BJ (cell line): ENCODE data around the gene RTEL1. TPM values are rescaled to one million over a fixed set of nuclear protein-coding genes. Genes with fewer than 3 reads are reported as not detected.

Experiments used
- CTCF ChIA-PET: fragments of 350-600 bp; formaldehyde crosslinking; extraction: SDS; loops from one replicate; lab custom pipeline; 2021; ENCODE audit warnings: antibody characterized with exemption, inconsistent platforms; lab: Yijun Ruan, JAX
- POLR2A ChIA-PET: fragments of 300-600 bp; sonication (Branson Sonifier 250); formaldehyde crosslinking; extraction: SDS; loops from one replicate; lab custom pipeline; 2021; ENCODE audit warnings: antibody characterized with exemption; lab: Charles Lee
- DNase-seq: peaks from one replicate; pipeline ENCODE4 v3.0.0-alpha.2; 2011; ENCODE audit warnings: low read depth
- H3K27me3 ChIP-seq: 2 replicates; pipeline ENCODE4 v1.6.0; 2011; ENCODE audit warnings: low read length; ENCODE audit not compliant: control insufficient read depth, insufficient read depth
- H3K36me3 ChIP-seq: 2 replicates; pipeline ENCODE4 v1.5.1; 2011; ENCODE audit warnings: low read length; ENCODE audit not compliant: control insufficient read depth, insufficient read depth
- H3K4me3 ChIP-seq: 2 replicates; pipeline ENCODE4 v1.5.1; 2011; ENCODE audit warnings: low read depth, mild to moderate bottlenecking, control low read depth, low read length
- polyA plus RNA-seq: library from polyadenylated mRNA; depleted of rRNA; stranded (reverse); fragments of >200 nt; gene quantifications from 2 replicates; pipeline ENCODE4 v1.2.3, GENCODE V29; 2011
- TF ChIP-seq, protein P1 (sequence below): IDR thresholded peaks from 2 replicates; pipeline ENCODE4 v1.5.1; 2011; ENCODE audit warnings: low read depth, mild to moderate bottlenecking, control low read depth, inconsistent platforms, low read length, moderate library complexity; ENCODE audit not compliant: insufficient read depth

Gene RTEL1
- polyA plus RNA-seq, 1 experiment: 18.3 TPM

DNA sequence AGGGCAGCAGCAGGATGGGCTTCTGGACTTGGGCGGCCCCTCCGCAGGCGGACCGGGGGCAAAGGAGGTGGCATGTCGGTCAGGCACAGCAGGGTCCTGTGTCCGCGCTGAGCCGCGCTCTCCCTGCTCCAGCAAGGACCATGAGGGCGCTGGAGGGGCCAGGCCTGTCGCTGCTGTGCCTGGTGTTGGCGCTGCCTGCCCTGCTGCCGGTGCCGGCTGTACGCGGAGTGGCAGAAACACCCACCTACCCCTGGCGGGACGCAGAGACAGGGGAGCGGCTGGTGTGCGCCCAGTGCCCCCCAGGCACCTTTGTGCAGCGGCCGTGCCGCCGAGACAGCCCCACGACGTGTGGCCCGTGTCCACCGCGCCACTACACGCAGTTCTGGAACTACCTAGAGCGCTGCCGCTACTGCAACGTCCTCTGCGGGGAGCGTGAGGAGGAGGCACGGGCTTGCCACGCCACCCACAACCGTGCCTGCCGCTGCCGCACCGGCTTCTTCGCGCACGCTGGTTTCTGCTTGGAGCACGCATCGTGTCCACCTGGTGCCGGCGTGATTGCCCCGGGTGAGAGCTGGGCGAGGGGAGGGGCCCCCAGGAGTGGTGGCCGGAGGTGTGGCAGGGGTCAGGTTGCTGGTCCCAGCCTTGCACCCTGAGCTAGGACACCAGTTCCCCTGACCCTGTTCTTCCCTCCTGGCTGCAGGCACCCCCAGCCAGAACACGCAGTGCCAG is 38.7 kb downstream of the RTEL1 start, which contains the start of gene TNFRSF6B:
TNFRSF6B (plus strand) TSS at position 25 of the 729 bp plus-strand sequence; CDS start at position 141, 116 bp downstream.
- POLR2A ChIA-PET: no interaction called here
- DNase-seq: no peak
- Histone ChIP-seq H3K36me3 (peaks cover 19% of the 10 kb centered on the region), H3K4me3 (peak within 1 kb of the TSS; percentile 31), H3K27me3 (no peaks in the 10 kb centered on the region)
- CTCF ChIA-PET: interaction anchor here (1.0 to 1.2 kb wide), 2 partner anchors 14 to 277 kb away, joined by 4 to 5 read pairs; no protein-coding TSS in a partner anchor
- TF ChIP-seq, protein P1, sequence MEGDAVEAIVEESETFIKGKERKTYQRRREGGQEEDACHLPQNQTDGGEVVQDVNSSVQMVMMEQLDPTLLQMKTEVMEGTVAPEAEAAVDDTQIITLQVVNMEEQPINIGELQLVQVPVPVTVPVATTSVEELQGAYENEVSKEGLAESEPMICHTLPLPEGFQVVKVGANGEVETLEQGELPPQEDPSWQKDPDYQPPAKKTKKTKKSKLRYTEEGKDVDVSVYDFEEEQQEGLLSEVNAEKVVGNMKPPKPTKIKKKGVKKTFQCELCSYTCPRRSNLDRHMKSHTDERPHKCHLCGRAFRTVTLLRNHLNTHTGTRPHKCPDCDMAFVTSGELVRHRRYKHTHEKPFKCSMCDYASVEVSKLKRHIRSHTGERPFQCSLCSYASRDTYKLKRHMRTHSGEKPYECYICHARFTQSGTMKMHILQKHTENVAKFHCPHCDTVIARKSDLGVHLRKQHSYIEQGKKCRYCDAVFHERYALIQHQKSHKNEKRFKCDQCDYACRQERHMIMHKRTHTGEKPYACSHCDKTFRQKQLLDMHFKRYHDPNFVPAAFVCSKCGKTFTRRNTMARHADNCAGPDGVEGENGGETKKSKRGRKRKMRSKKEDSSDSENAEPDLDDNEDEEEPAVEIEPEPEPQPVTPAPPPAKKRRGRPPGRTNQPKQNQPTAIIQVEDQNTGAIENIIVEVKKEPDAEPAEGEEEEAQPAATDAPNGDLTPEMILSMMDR: no peak

DNA sequence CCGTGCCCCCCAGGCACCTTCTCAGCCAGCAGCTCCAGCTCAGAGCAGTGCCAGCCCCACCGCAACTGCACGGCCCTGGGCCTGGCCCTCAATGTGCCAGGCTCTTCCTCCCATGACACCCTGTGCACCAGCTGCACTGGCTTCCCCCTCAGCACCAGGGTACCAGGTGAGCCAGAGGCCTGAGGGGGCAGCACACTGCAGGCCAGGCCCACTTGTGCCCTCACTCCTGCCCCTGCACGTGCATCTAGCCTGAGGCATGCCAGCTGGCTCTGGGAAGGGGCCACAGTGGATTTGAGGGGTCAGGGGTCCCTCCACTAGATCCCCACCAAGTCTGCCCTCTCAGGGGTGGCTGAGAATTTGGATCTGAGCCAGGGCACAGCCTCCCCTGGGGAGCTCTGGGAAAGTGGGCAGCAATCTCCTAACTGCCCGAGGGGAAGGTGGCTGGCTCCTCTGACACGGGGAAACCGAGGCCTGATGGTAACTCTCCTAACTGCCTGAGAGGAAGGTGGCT is 39.3 kb downstream of the RTEL1 start:
- Histone ChIP-seq H3K36me3 (peaks cover 19% of the 10 kb centered on the region), H3K27me3 (no peaks in the 10 kb centered on the region), H3K4me3 (peak overlapping the region; percentile 31)
- ChIA-PET CTCF (interaction anchor here (1.0 to 1.2 kb wide), 2 partner anchors 14 to 276 kb away, joined by 4 to 5 read pairs; no protein-coding TSS in a partner anchor), POLR2A (no interaction called here)
- no peak for DNase-seq
- TF ChIP-seq, protein P1: 0 out of 2 replicates have a peak, but pooled peaks have one; percentile 5

DNA sequence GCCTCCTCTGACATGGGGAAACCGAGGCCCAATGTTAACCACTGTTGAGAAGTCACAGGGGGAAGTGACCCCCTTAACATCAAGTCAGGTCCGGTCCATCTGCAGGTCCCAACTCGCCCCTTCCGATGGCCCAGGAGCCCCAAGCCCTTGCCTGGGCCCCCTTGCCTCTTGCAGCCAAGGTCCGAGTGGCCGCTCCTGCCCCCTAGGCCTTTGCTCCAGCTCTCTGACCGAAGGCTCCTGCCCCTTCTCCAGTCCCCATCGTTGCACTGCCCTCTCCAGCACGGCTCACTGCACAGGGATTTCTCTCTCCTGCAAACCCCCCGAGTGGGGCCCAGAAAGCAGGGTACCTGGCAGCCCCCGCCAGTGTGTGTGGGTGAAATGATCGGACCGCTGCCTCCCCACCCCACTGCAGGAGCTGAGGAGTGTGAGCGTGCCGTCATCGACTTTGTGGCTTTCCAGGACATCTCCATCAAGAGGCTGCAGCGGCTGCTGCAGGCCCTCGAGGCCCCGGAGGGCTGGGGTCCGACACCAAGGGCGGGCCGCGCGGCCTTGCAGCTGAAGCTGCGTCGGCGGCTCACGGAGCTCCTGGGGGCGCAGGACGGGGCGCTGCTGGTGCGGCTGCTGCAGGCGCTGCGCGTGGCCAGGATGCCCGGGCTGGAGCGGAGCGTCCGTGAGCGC is 39.9 kb downstream of the RTEL1 start:
- ChIA-PET CTCF (interaction anchor here (0.6 to 1.0 kb wide), 3 partner anchors 15 to 276 kb away, joined by 3 to 4 read pairs (median 3); no protein-coding TSS in a partner anchor), POLR2A (no interaction called here)
- no peak for DNase-seq
- Histone ChIP-seq H3K4me3 (no peak overlapping the region), H3K27me3 (no peaks in the 10 kb centered on the region), H3K36me3 (peaks cover 19% of the 10 kb centered on the region)
- TF ChIP-seq, protein P1: no peak

DNA sequence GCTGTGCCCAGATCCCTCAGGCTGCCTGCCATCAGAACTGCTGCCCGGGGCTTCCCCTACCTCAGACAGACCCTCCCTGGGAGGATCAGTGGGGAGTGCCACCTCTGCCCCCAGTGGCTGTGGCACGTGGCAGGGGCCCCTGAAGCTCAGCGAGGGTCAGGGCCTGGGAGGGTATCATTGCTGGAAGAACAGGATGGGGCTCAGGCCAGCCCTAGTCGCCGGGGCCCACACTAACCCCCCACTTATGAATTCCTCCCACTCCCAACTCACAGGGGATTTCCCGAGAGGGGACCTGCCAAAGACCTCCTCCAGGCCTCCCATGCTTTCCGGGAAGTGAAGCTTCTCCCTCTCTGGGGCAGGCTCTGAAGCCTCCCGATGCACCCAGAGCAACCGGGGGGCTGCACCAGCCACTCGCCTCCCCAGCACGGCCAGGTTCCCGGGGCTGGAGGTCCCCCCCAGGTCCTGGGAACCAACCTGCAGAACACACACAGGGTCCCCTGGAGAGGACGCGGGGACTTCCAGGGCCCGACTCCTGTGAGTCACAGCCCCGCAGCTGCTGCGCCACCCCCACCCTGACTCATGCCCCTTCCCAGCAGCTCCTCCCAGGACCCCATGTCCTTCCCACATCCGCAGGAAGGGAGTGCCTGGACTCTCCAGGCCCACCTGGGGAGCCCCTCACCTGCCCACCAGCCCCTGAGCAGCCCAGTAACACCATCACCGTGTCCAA is 40.8 kb downstream of the RTEL1 start:
- no peaks in the 10 kb centered on the region for H3K27me3 ChIP-seq
- no peak overlapping the region for H3K4me3 ChIP-seq
- TF ChIP-seq, protein P1: no peak
- peaks cover 21% of the 10 kb centered on the region for H3K36me3 ChIP-seq
- POLR2A ChIA-PET: interaction anchor here (0.8 kb wide), 1 partner anchor 9 kb away, joined by 6 read pairs; the partner anchor contains the start of genes ARFRP1 and ZGPAT
- peak; percentile 51 for DNase-seq
- CTCF ChIA-PET: interaction anchor here (0.6 to 1.1 kb wide), 4 partner anchors 9 to 161 kb away, joined by 3 to 4 read pairs (median 4); partner anchors contain the start of genes ARFRP1 and ZGPAT
